ENCODE measurements around the gene MBD1. TPM values are rescaled to one million over a fixed set of nuclear protein-coding genes. Genes with fewer than 3 reads are reported as not detected.
"Not testable (repeated sequence)": the region's sequence is repeated elsewhere in the genome, so short reads cannot be mapped to it uniquely, and the experiment has no call there.

The MBD1 gene
- total RNA-seq, 1 donor from 2014 or later = 96.0 TPM

- H3K9me3 Mint-ChIP-seq (ENCODE audit: low read depth) = no peaks in the 10 kb centered on the region
- H3K27ac Mint-ChIP-seq = no peak overlapping the region
- no peaks in the 10 kb centered on the region for H3K36me3 Mint-ChIP-seq (ENCODE audit: insufficient read depth)
- no peak for DNase-seq (ENCODE audit: low spot score, unreplicated experiment)
- TF ChIP-seq CTCF (IDR thresholded peaks at IDR 0.05; ENCODE audit: unreplicated experiment) = no peak
- H3K27me3 Mint-ChIP-seq = peaks cover 7% of the 10 kb centered on the region
- peaks cover 4% of the 10 kb centered on the region for H3K4me1 Mint-ChIP-seq (ENCODE audit: low read depth)
- no peak overlapping the region for H3K4me3 Mint-ChIP-seq (ENCODE audit: low read depth)
Observed at GRCh38 chr18:50310080-50310479, 28.8 kb upstream of the MBD1 start.

- not testable (repeated sequence) for DNase-seq (ENCODE audit: low spot score, unreplicated experiment); H3K27me3 Mint-ChIP-seq; H3K4me3 Mint-ChIP-seq (ENCODE audit: low read depth); H3K36me3 Mint-ChIP-seq (ENCODE audit: insufficient read depth); H3K4me1 Mint-ChIP-seq (ENCODE audit: low read depth); H3K27ac Mint-ChIP-seq; H3K9me3 Mint-ChIP-seq (ENCODE audit: low read depth)
Observed at GRCh38 chr18:50308851-50309250, 27.5 kb upstream of the MBD1 start.

GRCh38 chr18:50307738-50308470 lies 26.6 kb upstream of the MBD1 start:
- no peak for TF ChIP-seq CTCF (IDR thresholded peaks at IDR 0.05; ENCODE audit: unreplicated experiment)
- peak; percentile 63 for DNase-seq (ENCODE audit: low spot score, unreplicated experiment)
- Mint-ChIP-seq H3K36me3 (ENCODE audit: insufficient read depth) (no peaks in the 10 kb centered on the region), H3K27me3 (peaks cover 9% of the 10 kb centered on the region), H3K4me3 (ENCODE audit: low read depth) (peak overlapping the region; percentile 86), H3K9me3 (ENCODE audit: low read depth) (no peaks in the 10 kb centered on the region), H3K27ac (peak overlapping the region; percentile 43), H3K4me1 (ENCODE audit: low read depth) (peaks cover 4% of the 10 kb centered on the region)

GRCh38 chr18:50307400-50307737 lies 26.0 kb upstream of the MBD1 start:
- H3K36me3 Mint-ChIP-seq (ENCODE audit: insufficient read depth) = no peaks in the 10 kb centered on the region
- H3K4me3 Mint-ChIP-seq (ENCODE audit: low read depth) = peak overlapping the region; percentile 86
- H3K27ac Mint-ChIP-seq = peak overlapping the region; percentile 43
- TF ChIP-seq CTCF (IDR thresholded peaks at IDR 0.05; ENCODE audit: unreplicated experiment) = no peak
- H3K9me3 Mint-ChIP-seq (ENCODE audit: low read depth) = no peaks in the 10 kb centered on the region
- DNase-seq (ENCODE audit: low spot score, unreplicated experiment) = no peak
- H3K4me1 Mint-ChIP-seq (ENCODE audit: low read depth) = peaks cover 4% of the 10 kb centered on the region
- peaks cover 14% of the 10 kb centered on the region for H3K27me3 Mint-ChIP-seq

GRCh38 chr18:50306944-50307343 lies 25.6 kb upstream of the MBD1 start:
- Mint-ChIP-seq H3K4me1 (ENCODE audit: low read depth) (peaks cover 4% of the 10 kb centered on the region), H3K27me3 (peaks cover 14% of the 10 kb centered on the region), H3K4me3 (ENCODE audit: low read depth) (peak overlapping the region; percentile 86), H3K27ac (peak overlapping the region; percentile 16), H3K9me3 (ENCODE audit: low read depth) (no peaks in the 10 kb centered on the region), H3K36me3 (ENCODE audit: insufficient read depth) (no peaks in the 10 kb centered on the region)
- TF ChIP-seq CTCF (IDR thresholded peaks at IDR 0.05; ENCODE audit: unreplicated experiment) = no peak
- no peak for DNase-seq (ENCODE audit: low spot score, unreplicated experiment)

GRCh38 chr18:50301074-50301473 lies 19.8 kb upstream of the MBD1 start:
- H3K4me3 Mint-ChIP-seq (ENCODE audit: low read depth) = no peak overlapping the region
- no peaks in the 10 kb centered on the region for H3K9me3 Mint-ChIP-seq (ENCODE audit: low read depth)
- DNase-seq (ENCODE audit: low spot score, unreplicated experiment) = no peak
- no peaks in the 10 kb centered on the region for H3K36me3 Mint-ChIP-seq (ENCODE audit: insufficient read depth)
- H3K4me1 Mint-ChIP-seq (ENCODE audit: low read depth) = peaks cover 4% of the 10 kb centered on the region
- peaks cover 10% of the 10 kb centered on the region for H3K27me3 Mint-ChIP-seq
- H3K27ac Mint-ChIP-seq = no peak overlapping the region
- no peak for TF ChIP-seq CTCF (IDR thresholded peaks at IDR 0.05; ENCODE audit: unreplicated experiment)
